Muscle of leg (tissue), 11 donors: Measurements from ENCODE around the gene CD96. TPM values are rescaled to one million over a fixed set of nuclear protein-coding genes. Genes with fewer than 3 reads are reported as not detected.

Experiments
- DNase-seq: peaks from one replicate; pipeline ENCODE4 v3.0.0; 2013
- H3K27ac ChIP-seq: one replicate; pipeline ENCODE4 v1.5.1; 2013; ENCODE audit warnings: mild to moderate bottlenecking, low read length, control low read depth
- H3K27me3 ChIP-seq: one replicate; pipeline ENCODE4 v1.6.1; 2013; ENCODE audit warnings: low read length; ENCODE audit not compliant: control insufficient read depth, insufficient read depth
- H3K36me3 ChIP-seq: one replicate; pipeline ENCODE4 v1.6.1; 2013; ENCODE audit warnings: low read length; ENCODE audit not compliant: control insufficient read depth, insufficient read depth
- H3K4me1 ChIP-seq: one replicate; pipeline ENCODE4 v1.6.1; 2013; ENCODE audit warnings: low read length; ENCODE audit not compliant: control insufficient read depth, insufficient read depth
- H3K4me3 ChIP-seq: one replicate; pipeline ENCODE4 v1.5.1; 2013; ENCODE audit warnings: low read length, control low read depth
- H3K9me3 ChIP-seq: replicated peaks from 2 replicates; pipeline ENCODE4 v1.6.1; 2013; ENCODE audit warnings: low read depth, low read length; ENCODE audit not compliant: control insufficient read depth
- WGBS: methylation state at CpG from one replicate; pipeline ENCODE4 v1.1.5; 2013; ENCODE audit warnings: missing lambda C conversion rate; ENCODE audit not compliant: insufficient coverage; 5-methylcytosine and 5-hydroxymethylcytosine counted together
- polyA plus RNA-seq, 8 donors: library from polyadenylated mRNA; unstranded; fragments of 120-200 nt; gene quantifications; one replicate each; pipeline versions ENCODE4 v1.2.1 to v1.2.3, GENCODE V29; 2013; ENCODE audit warnings: inconsistent platforms in 1 of 8, low replicate concordance in 1 of 8; ENCODE audit not compliant: insufficient read length in 8 of 8, insufficient read depth in 1 of 8
- total RNA-seq: library from RNA; stranded (reverse); fragments of 120-200 nt; gene quantifications from one replicate; pipeline ENCODE4 v1.2.4, GENCODE V29; 2013

CD96 gene
- total and polyA plus RNA-seq, 9 donors, result 0.22 to 0.48 (median 0.35) TPM

DNA sequence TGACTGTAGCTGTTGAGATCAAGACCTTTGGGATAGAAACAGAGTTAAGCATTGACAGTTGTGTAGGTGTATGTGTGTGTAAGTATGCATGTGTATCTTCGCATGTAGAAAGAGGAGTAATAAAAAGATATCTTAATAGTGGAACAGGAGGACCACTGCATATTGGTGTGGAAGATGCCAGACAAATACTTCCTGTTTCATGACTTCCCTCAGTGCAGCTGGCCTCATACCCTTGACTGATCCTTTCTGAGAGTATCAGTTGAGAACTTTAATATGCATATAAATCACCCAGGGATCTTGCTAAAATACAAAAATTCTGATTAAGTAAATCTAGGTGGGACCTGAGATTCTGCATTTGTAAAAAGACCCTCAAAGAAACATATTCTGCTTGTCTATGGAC is 61.7 kb downstream of the CD96 start:
- Histone ChIP-seq H3K27ac (no peak overlapping the region), H3K36me3 (no peaks in the 10 kb centered on the region), H3K4me1 (no peaks in the 10 kb centered on the region), H3K9me3 (no peaks in the 10 kb centered on the region), H3K4me3 (no peak overlapping the region), H3K27me3 (no peaks in the 10 kb centered on the region)
- no CpG with 5 or more reads among the region's 1 CpG for WGBS
- no peak for DNase-seq

- Histone ChIP-seq H3K27ac (no peak overlapping the region), H3K9me3 (no peaks in the 10 kb centered on the region), H3K4me3 (no peak overlapping the region), H3K36me3 (no peaks in the 10 kb centered on the region), H3K27me3 (no peaks in the 10 kb centered on the region), H3K4me1 (no peaks in the 10 kb centered on the region)
- DNase-seq, result no peak
- 71% methylated on average over 1 of the region's 2 CpGs for WGBS
These were observed 62.1 kb downstream of the CD96 start for GRCh38 chr3:111604119-111604518.

DNA sequence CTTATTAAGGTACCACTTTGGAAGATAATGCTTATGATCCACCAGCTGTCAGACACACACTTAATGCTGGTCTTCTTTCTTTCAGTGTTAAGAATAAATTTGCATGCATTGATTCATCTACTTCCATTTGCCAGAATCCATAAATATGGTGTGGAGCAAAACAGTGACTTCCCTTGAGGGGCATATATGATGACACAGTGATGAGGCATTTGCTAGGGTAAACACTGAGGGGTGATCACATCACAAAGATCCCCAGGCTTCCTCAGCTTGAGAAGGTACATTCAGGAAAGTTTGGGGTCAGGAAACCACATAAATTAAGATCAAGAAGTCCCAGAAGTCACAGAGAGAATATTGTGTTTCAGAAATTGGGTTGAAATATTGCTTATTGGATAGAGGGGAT is 63.0 kb downstream of the CD96 start:
- Histone ChIP-seq H3K36me3 (no peaks in the 10 kb centered on the region), H3K4me1 (no peaks in the 10 kb centered on the region), H3K27ac (no peak overlapping the region), H3K9me3 (no peaks in the 10 kb centered on the region), H3K27me3 (no peaks in the 10 kb centered on the region), H3K4me3 (no peak overlapping the region)
- DNase-seq, result no peak

- Histone ChIP-seq H3K4me1 (no peaks in the 10 kb centered on the region), H3K4me3 (no peak overlapping the region), H3K27me3 (no peaks in the 10 kb centered on the region), H3K36me3 (no peaks in the 10 kb centered on the region), H3K9me3 (no peaks in the 10 kb centered on the region), H3K27ac (no peak overlapping the region)
- no CpG with 5 or more reads among the region's 2 CpGs for WGBS
- DNase-seq, result no peak
These were observed 63.5 kb downstream of the CD96 start for GRCh38 chr3:111605493-111605892.

GRCh38 chr3:111607240-111607920 is 65.4 kb downstream of the CD96 start:
- H3K36me3 ChIP-seq, result no peaks in the 10 kb centered on the region

GRCh38 chr3:111608383-111608782 is 66.4 kb downstream of the CD96 start:
- Histone ChIP-seq H3K4me1 (no peaks in the 10 kb centered on the region), H3K27me3 (no peaks in the 10 kb centered on the region)
- WGBS, result no CpG with 5 or more reads among the region's 2 CpGs

More at GRCh38 chr3:111607240-111607920, 65.4 kb downstream of the CD96 start:
- Histone ChIP-seq H3K4me3 (no peak overlapping the region), H3K4me1 (no peaks in the 10 kb centered on the region), H3K9me3 (no peaks in the 10 kb centered on the region), H3K27me3 (no peaks in the 10 kb centered on the region), H3K27ac (no peak overlapping the region)
- WGBS, result no CpG with 5 or more reads among the region's 3 CpGs
- no peak for DNase-seq

DNA sequence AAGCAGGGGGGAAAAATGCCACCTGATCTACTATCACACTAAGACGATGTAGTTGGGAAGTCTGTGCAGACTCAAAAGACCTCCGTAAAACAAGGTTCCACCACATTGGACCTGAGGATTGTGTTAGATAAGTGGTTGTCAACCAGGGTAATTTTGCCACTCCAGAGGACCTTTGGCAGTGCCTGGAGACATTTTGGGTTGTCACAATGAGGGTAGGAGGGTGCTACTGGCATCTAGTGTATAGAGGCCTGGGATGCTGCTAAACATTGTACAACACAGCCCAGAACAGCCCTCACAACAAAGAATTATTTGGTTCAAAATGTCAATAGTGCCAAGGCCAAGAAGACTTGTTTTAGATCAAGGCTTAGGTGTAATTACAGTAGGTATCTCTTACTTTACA is 67.7 kb downstream of the CD96 start:
- H3K4me1 ChIP-seq, result no peaks in the 10 kb centered on the region
- H3K27me3 ChIP-seq, result no peaks in the 10 kb centered on the region
- no peak for DNase-seq
- no peaks in the 10 kb centered on the region for H3K36me3 ChIP-seq
- no peak overlapping the region for H3K27ac ChIP-seq
- H3K4me3 ChIP-seq, result no peak overlapping the region
- no peaks in the 10 kb centered on the region for H3K9me3 ChIP-seq
- WGBS, result no CpG with 5 or more reads among the region's 2 CpGs

More at GRCh38 chr3:111608383-111608782, 66.4 kb downstream of the CD96 start:
- Histone ChIP-seq H3K4me3 (no peak overlapping the region), H3K9me3 (no peaks in the 10 kb centered on the region), H3K27ac (no peak overlapping the region), H3K36me3 (no peaks in the 10 kb centered on the region)
- DNase-seq, result no peak

GRCh38 chr3:111610189-111610588 is 68.2 kb downstream of the CD96 start:
- DNase-seq, result no peak
- no peaks in the 10 kb centered on the region for H3K9me3 ChIP-seq
- H3K4me1 ChIP-seq, result no peaks in the 10 kb centered on the region
- no peaks in the 10 kb centered on the region for H3K27me3 ChIP-seq
- no CpG with 5 or more reads among the region's 5 CpGs for WGBS
- no peaks in the 10 kb centered on the region for H3K36me3 ChIP-seq
- no peak overlapping the region for H3K27ac ChIP-seq
- H3K4me3 ChIP-seq, result no peak overlapping the region

GRCh38 chr3:111610612-111611054 is 68.6 kb downstream of the CD96 start:
- WGBS, result 65% methylated on average over 6 of the region's 8 CpGs
- Histone ChIP-seq H3K9me3 (no peaks in the 10 kb centered on the region), H3K27ac (no peak overlapping the region), H3K4me1 (no peaks in the 10 kb centered on the region), H3K4me3 (no peak overlapping the region), H3K27me3 (no peaks in the 10 kb centered on the region), H3K36me3 (no peaks in the 10 kb centered on the region)
- DNase-seq, result no peak

DNA sequence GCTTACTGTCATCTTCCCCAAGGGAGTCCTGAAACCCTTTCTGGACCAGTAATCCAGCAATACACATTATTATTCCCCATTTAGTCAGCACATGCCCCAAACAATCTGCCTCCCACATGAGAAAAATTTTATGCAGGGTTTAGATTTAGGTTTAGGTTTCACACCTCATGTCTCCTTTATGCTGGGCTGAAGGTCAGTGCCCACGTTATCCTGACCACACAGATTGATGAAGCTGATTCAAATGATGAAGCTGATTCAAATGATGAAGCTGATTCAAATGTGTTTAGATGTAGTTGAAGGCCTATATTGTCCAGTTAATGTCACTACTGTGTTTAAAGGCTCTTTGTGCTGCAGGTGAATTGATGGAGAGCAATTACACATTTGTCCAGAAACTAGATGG is 71.3 kb downstream of the CD96 start:
- no peaks in the 10 kb centered on the region for H3K4me1 ChIP-seq
- H3K9me3 ChIP-seq, result no peaks in the 10 kb centered on the region
- H3K27ac ChIP-seq, result no peak overlapping the region
- DNase-seq, result no peak
- H3K4me3 ChIP-seq, result no peak overlapping the region
- WGBS, result 60% methylated on average over 1 of the region's 1 CpG
- H3K36me3 ChIP-seq, result no peaks in the 10 kb centered on the region
- no peaks in the 10 kb centered on the region for H3K27me3 ChIP-seq

DNA sequence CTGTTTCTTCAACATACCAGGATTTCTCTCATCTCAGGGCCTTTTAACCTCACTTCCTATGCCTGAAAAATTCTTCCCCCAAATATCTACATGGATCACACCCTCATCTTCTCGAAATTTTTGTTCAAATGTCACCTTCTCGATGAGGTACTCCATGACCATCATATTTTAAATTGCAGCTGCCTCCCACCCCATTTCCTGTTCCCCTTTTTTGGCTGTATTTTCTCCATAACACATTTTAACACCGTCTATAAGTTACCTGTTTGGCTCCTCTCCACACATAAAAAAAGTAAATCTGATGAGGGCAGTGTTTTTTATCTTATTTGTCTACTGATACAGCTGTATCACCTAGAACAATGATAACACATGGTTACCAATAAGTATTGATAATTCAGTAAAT is 73.9 kb downstream of the CD96 start:
- Histone ChIP-seq H3K4me3 (no peak overlapping the region), H3K27me3 (no peaks in the 10 kb centered on the region), H3K4me1 (no peaks in the 10 kb centered on the region), H3K27ac (no peak overlapping the region), H3K9me3 (no peaks in the 10 kb centered on the region), H3K36me3 (no peaks in the 10 kb centered on the region)
- no peak for DNase-seq
- 54% methylated on average over 2 of the region's 3 CpGs for WGBS
